Sciatic nerve (tissue), 2 donors: ENCODE results near the gene CXCR6. TPM values are rescaled to one million over a fixed set of nuclear protein-coding genes. Genes with fewer than 3 reads are reported as not detected.

Source experiments
- ATAC-seq: fragments of 200-7000 bp; cut with Tn5 transposase; one replicate; pipeline ENCODE4 v1.9.1; 2020; ENCODE audit warnings: mild to moderate bottlenecking, moderate library complexity
- DNase-seq: peaks from one replicate; pipeline ENCODE4 v3.0.0-alpha.2; 2020; ENCODE audit warnings: low spot score
- intact Hi-C: fragments of 100-400 bp; cut with DNase I; formaldehyde crosslinking; loops from one replicate; pipeline ENCODE4 v1.14.2; 2022
- total RNA-seq: library from RNA; stranded (reverse); fragmentation: NEBNext Ultra II Directional; extraction: Animal tissue kit (Norgen Biotek cat#: 25700); gene quantifications from one replicate; pipeline ENCODE4 v1.2.1, GENCODE V29; 2021
- donor health status: DM: no; HTN: no; CAD: no.
- donor health status: DM: no; HTN: no; CAD: no.

Gene CXCR6
- total RNA-seq = 0.49 TPM

GRCh38 chr3:45943207-45943846 is at the start of gene CXCR6:
Gene CXCR6 (plus strand): TSS chr3:45943464. CDS start chr3:45946482, 3,018 bp downstream.
- DNase-seq (peak; percentile 28), ATAC-seq (no peak)
- intact Hi-C loops = no loop called here

GRCh38 chr3:45894015-45894414 is 49.2 kb upstream of the CXCR6 start:
- DNase-seq (no peak), ATAC-seq (no peak)
- intact Hi-C loops = no loop called here

- ATAC-seq (no peak), DNase-seq (no peak)
- intact Hi-C loops = no loop called here
Observed at GRCh38 chr3:45895686-45896468, 47.4 kb upstream of the CXCR6 start.

- intact Hi-C loops = no loop called here
- no peak for DNase-seq
- ATAC-seq = no peak
Observed at GRCh38 chr3:45896956-45897355, 46.3 kb upstream of the CXCR6 start.

- ATAC-seq (no peak), DNase-seq (no peak)
- intact Hi-C loops = no loop called here
Observed at GRCh38 chr3:45904931-45905330, 38.3 kb upstream of the CXCR6 start.

- intact Hi-C loops = no loop called here
- DNase-seq = no peak
- ATAC-seq = no peak
Observed at GRCh38 chr3:45905755-45906154, 37.5 kb upstream of the CXCR6 start.

GRCh38 chr3:45906681-45907407 is 36.4 kb upstream of the CXCR6 start:
- ATAC-seq = peak; percentile 62
- DNase-seq = no peak
- intact Hi-C loops = no loop called here

- DNase-seq = no peak
- intact Hi-C loops = no loop called here
- no peak for ATAC-seq
Observed at GRCh38 chr3:45907769-45908705, 35.2 kb upstream of the CXCR6 start.

GRCh38 chr3:45908761-45909160 is 34.5 kb upstream of the CXCR6 start:
- ATAC-seq = no peak
- no peak for DNase-seq

GRCh38 chr3:45909542-45909941 is 33.7 kb upstream of the CXCR6 start:
- ATAC-seq (no peak), DNase-seq (no peak)
- intact Hi-C loops = no loop called here

More at GRCh38 chr3:45908761-45909160, 34.5 kb upstream of the CXCR6 start:
- intact Hi-C loops = no loop called here

- intact Hi-C loops = no loop called here
- DNase-seq = no peak
- ATAC-seq = no peak
Observed at GRCh38 chr3:45910892-45911291, 32.4 kb upstream of the CXCR6 start.

- intact Hi-C loops = no loop called here
- ATAC-seq (no peak), DNase-seq (no peak)
Observed at GRCh38 chr3:45911511-45912226, 31.6 kb upstream of the CXCR6 start.

- intact Hi-C loops = no loop called here
Observed at GRCh38 chr3:45912435-45912834, 30.8 kb upstream of the CXCR6 start.

GRCh38 chr3:45914362-45915058 is 28.8 kb upstream of the CXCR6 start:
- ATAC-seq (no peak), DNase-seq (no peak)
- intact Hi-C loops = no loop called here

More at GRCh38 chr3:45912435-45912834, 30.8 kb upstream of the CXCR6 start:
- no peak for ATAC-seq
- no peak for DNase-seq

- intact Hi-C loops = no loop called here
- no peak for DNase-seq
- no peak for ATAC-seq
Observed at GRCh38 chr3:45915059-45915439, 28.2 kb upstream of the CXCR6 start.

GRCh38 chr3:45915518-45916231 is 27.6 kb upstream of the CXCR6 start:
- no peak for DNase-seq
- ATAC-seq = peak; percentile 46

More at GRCh38 chr3:45915518-45916231, 27.6 kb upstream of the CXCR6 start:
- intact Hi-C loops = no loop called here
